Liver (tissue), 3 donors: ENCODE measurements around the gene MOGAT3.

Experiments
- CTCF ChIP-seq: fragments of 150-350 bp; IDR thresholded peaks from 2 replicates; pipeline ENCODE4 v1.5.1; 2017; ENCODE audit warnings: improper control_type of control experiment, low read depth, low read length; ENCODE audit not compliant: missing input control
- HNF4A ChIP-seq, 2 donors: conservative IDR thresholded peaks; 2 replicates each; pipeline ENCODE4 v1.6.1; 2016; ENCODE audit warnings: antibody characterized with exemption in 2 of 2, mild to moderate bottlenecking in 2 of 2
- JUND ChIP-seq, 2 donors: IDR thresholded peaks; 2 replicates each; pipeline ENCODE4 v1.6.1; 2016; ENCODE audit warnings: antibody characterized with exemption in 2 of 2
- REST ChIP-seq: IDR thresholded peaks from 2 replicates; pipeline ENCODE4 v1.6.1; 2016; ENCODE audit warnings: antibody characterized with exemption, mild to moderate bottlenecking
- YY1 ChIP-seq: IDR thresholded peaks from 2 replicates; pipeline ENCODE4 v1.6.1; 2016; ENCODE audit warnings: antibody characterized with exemption, mild to moderate bottlenecking
- donor health status: healthy.
- donor health status: healthy.

- TF ChIP-seq JUND (IDR thresholded peaks at IDR 0.05) (no peak), REST (no peak), CTCF (no peak), HNF4A (conservative IDR thresholded peaks at IDR 0.05) (no peak), YY1 (no peak)
Measured at GRCh38 chr7:101206665-101207042, 5.8 kb upstream of the MOGAT3 start.
